Measurements from ENCODE around the gene AFM. TPM values are rescaled to one million over a fixed set of nuclear protein-coding genes. Genes with fewer than 3 reads are reported as not detected.

AFM gene
- total RNA-seq, 1 experiment from 2014 or later: not detected

GRCh38 chr4:73541251-73541650, 59.7 kb downstream of the AFM start:
- Histone ChIP-seq H2BK20ac (ENCODE audit: low read depth, low read length, poor library complexity, severe bottlenecking) (no peak overlapping the region), H4K20me1 (ENCODE audit: control insufficient read depth, insufficient read depth, insufficient read length) (no peaks in the 10 kb centered on the region), H3K79me2 (ENCODE audit: insufficient read depth, low read length) (no peaks in the 10 kb centered on the region), H2BK15ac (ENCODE audit: low read depth, low read length) (no peak overlapping the region), H3K23ac (ENCODE audit: insufficient read length, low read depth, low read length) (no peak overlapping the region), H3K9ac (ENCODE audit: extremely low read depth, insufficient read length, low read length) (no peak overlapping the region), H3K9me3 (ENCODE audit: control insufficient read depth, low read depth, low read length) (no peaks in the 10 kb centered on the region), H3K27ac (ENCODE audit: insufficient read length, low read depth, low read length) (no peak overlapping the region), H3K23me2 (ENCODE audit: insufficient read length, low read depth, low read length, poor library complexity, severe bottlenecking) (no peaks in the 10 kb centered on the region), H4K5ac (ENCODE audit: insufficient read length, low read depth, low read length) (no peak overlapping the region), H4K91ac (ENCODE audit: insufficient read length, low read depth, low read length) (no peak overlapping the region), H3K79me1 (ENCODE audit: insufficient read depth, low read depth, low read length, poor library complexity, severe bottlenecking) (no peaks in the 10 kb centered on the region), H3K18ac (ENCODE audit: insufficient read length, low read depth, low read length) (no peak overlapping the region), H2AK5ac (ENCODE audit: insufficient read length, low read length) (no peak overlapping the region), H2BK12ac (ENCODE audit: insufficient read length, low read depth, low read length) (no peak overlapping the region), H2AFZ (ENCODE audit: low read length) (no peak overlapping the region), H3K4me2 (ENCODE audit: insufficient read depth, insufficient read length, low read length) (no peak overlapping the region), H3K14ac (ENCODE audit: insufficient read depth, low read length) (no peak overlapping the region), H3K4ac (ENCODE audit: low read depth, low read length) (no peak overlapping the region), H3K4me1 (ENCODE audit: insufficient read depth, low read length) (no peaks in the 10 kb centered on the region), H4K8ac (replicated peaks; ENCODE audit: insufficient read length, low read depth, low read length) (no peak overlapping the region), H3K56ac (ENCODE audit: insufficient read length, low read depth, low read length) (no peak overlapping the region), H2BK5ac (ENCODE audit: insufficient read length, low read length) (no peak overlapping the region), H3K27me3 (ENCODE audit: insufficient read depth, low read length) (no peaks in the 10 kb centered on the region), H3T11ph (ENCODE audit: low read length) (no peak overlapping the region), H2BK120ac (ENCODE audit: low read depth, low read length, poor library complexity, severe bottlenecking) (no peak overlapping the region)
- Mint-ChIP-seq H3K4me3 (no peak overlapping the region), H3K27me3 (ENCODE audit: low read depth) (no peaks in the 10 kb centered on the region; the same call in 1 of the 2 replicates), H3K36me3 (ENCODE audit: insufficient read depth in 1 of 3, low read depth in 3 of 3) (no peaks in the 10 kb centered on the region; a peak in 1 of 7 replicates), H3K4me1 (no peaks in the 10 kb centered on the region), H3K27ac (no peak overlapping the region), H3K9me3 (peaks cover 5 to 6% of the 10 kb centered on the region in 2 experiments; a peak in 2 of 5 replicates)
- no peak for TF ChIP-seq CTCF (conservative IDR thresholded peaks at IDR 0.05)
- no peak for DNase-seq
- whole genome bisulfite sequencing (ENCODE audit: extremely low coverage, insufficient read length, low lambda C conversion rate): no CpG with 5 or more reads among the region's 3 CpGs
